Activated CD4-positive, alpha-beta T cell treated with anti-CD3 and anti-CD28 coated beads for 4 hours (primary cell): Measurements from ENCODE around the gene RGR.
"Not testable (repeated sequence)": the region's sequence is repeated elsewhere in the genome, so short reads cannot be mapped to it uniquely, and the experiment has no call there.

Experiments
- DNase-seq, 2 donors: peaks; one replicate each; pipeline ENCODE4 v3.0.0-alpha.2; 2020

Gene RGR

DNA sequence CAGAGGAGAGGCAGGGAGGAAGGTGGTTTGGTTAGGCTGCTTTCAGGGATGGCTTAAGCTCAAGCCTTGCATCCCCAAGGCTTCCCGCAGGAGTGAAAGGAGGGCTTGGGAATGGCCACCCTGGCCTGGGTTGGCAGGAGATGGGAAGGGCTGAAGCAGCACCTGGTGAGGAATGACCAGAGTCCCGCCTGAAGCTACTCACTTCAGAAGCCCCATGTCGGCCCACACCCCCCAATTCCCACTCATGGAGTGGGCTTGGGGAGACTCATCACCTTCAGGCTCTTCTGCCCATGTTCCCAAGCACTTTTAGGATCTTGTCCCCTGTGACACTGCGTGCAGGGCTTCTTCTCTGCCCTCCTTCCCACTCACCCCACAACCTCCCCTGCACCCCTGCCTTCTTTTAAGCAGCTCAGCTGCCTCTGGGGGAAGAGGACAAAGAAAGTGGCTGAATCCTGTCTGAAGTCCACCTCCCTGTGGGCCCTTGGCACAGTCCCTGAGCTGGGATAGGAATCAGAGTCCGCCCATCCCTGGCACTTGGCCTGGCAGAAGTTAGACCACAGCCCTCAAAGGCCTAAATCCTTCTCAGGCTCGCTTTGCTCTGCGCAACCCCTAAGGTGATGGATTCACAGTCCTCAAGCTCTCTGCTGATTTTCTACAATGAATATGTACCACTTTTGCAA is 16.5 kb downstream of the RGR start:
- DNase-seq: no peak

DNA sequence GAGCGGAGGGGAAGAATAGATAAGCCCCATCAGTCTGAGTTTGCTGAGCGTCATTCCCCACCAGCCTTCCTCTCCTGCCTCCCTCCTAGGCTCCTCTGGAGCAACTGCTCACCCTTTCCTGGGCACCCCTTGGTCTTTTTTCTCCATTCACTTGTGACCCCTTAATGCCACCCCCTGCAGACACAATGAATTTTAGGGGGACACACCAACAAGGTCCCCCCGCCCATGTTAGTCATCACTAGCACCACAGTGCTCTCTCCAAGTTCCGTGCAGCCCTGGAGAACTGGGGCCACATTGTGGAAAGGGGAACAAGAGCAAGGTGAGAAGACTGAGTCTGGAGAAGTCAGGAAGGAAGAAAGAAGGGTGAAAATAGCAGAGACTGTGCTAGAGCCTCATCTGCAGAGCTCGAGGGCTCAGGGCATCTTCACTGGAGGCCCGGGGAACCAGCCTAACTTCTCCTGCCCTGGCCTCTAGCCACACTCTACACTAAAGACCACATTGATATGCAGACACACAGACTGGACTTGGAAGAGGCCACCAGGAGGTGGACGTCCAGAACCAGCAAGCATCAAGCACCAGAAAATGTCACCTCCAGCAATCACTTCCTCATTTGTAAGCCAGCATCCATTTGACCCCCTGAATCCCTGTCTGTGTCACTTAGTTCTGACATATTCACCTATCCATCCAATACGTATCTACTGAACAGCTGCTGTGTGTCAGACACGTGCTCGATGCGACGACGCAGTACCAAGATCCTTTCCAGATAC is 17.5 kb downstream of the RGR start:
- DNase-seq: no peak

DNA sequence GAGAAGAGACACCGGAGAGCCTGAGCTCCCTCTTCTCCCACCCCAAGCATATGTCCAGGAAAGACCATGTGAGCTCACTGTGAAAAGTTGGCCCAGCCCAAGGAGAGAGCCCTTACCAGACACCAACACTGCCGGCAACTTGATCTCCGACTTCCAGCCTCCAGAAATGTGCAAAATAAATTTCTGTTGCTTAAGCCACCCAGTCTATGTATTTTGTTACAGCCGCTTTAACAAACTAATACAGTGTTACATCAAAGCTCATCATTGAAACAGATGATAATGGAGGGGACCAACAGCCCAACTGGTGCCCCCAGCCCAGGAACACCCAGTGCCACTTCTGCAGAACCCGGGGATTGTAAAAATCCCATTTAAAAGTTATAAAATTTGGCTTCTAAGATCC is 18.9 kb downstream of the RGR start:
- no peak for DNase-seq

DNA sequence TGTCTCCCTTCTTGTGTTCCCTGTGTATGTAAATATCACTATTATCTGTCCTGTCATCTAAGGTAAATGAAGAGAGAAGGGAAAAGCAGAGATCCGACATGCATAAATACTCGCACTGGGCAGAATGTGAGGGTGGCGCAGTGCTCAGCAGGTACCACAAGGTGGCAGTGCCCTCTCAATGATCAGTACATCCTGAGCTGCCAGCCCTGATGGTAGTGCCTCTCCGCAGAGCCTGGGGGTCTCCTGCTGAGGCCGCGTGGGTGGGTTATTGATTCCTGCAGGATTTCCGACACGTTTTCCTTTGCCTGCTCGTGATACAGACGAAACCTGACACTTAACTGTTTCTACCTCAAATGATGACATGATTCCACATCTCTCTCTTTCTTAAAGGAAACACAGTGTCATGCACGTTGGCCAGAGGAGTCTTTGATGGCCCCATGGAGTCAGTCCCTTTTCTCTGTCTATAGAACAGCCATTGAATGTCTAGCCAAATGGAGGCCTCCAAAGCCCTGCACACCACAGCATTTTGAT is 19.8 kb downstream of the RGR start:
- DNase-seq: peak; percentile 62 to 77

DNA sequence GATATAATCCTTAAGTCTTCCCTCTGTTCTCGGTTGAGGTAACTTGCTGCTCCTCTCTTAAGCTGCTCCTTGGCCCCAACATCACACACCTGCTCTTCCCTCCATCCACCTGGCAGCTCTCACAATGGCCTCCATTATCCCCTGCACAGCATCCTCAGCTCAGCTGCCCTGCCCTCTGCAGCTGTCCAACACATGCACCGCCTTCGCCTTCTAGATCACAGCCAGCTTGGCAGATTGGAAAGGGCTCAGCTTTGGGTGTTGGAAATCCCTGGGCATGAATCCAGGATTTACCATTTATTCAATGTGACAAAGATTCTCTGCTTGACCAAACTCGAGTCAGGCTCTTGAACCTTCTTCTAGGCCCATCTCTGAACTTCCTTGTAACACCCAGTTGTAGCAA is 20.6 kb downstream of the RGR start:
- DNase-seq: no peak

DNA sequence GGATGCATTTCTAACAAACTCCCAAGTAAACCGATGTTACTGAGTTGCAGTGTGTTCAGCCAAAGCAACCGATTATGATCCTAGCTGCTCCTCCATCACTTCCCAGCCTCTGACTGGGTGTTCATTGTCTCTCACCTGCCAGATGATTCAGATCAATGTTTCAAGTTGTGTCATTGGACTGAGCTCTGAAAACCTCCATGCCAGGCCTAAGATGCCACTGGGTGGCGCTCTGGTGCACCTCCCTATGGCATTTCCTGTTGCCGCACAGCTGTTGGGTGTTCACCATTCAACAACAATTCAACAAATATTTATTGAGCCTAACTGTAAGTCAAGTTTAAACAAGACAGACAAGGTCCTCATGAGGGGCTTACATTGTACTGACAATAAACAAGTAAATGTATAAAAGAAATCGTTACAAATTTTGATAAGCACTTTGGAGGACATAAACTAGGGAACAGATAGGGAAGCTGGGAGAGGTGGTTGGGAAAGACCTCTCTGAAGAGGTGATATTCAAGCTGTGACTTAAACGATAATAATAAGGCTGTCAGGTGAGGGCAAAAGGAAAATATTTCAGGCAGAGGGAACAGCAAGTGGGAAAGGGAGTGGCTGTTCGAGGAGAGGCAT is 22.8 kb downstream of the RGR start:
- peak; percentile 30 to 50 for DNase-seq

DNA sequence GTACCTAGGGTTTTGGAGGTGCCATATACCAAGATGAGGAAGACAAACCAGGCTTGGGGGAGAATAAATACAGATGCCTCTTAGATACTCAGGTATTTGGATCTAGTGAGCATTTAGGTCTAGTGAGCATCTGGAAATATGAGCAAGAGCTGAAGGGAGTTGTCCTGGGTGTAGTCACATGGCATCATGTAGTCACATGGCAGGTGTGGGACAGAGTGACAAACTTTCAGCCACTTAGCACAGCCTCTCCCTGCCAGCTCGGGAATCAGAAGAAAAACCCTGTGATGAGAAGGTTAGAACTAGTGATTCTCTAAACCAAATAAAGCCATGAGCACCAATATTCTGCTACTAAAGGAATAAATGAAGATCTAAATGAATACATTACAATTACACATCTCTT is 24.3 kb downstream of the RGR start:
- no peak for DNase-seq

DNA sequence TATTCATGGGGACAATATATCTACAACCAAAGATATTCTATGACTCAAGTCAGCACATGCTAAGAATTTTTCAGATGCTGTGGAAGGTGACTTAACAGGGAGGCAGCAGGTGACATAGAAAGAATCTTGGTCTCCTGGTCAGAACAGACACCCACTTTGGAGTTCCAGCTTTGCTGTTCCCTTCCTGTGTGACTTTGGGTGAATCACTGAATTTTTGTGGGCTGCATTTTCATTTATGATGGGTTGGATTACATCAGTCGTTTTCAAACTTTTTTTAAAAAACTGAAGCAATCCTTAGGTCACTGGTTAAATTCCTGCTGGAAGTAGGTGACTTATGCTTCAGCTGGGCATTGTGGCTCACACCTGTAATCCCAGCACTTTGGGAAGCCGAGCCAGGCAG is 24.9 kb downstream of the RGR start:
- DNase-seq: no peak

DNA sequence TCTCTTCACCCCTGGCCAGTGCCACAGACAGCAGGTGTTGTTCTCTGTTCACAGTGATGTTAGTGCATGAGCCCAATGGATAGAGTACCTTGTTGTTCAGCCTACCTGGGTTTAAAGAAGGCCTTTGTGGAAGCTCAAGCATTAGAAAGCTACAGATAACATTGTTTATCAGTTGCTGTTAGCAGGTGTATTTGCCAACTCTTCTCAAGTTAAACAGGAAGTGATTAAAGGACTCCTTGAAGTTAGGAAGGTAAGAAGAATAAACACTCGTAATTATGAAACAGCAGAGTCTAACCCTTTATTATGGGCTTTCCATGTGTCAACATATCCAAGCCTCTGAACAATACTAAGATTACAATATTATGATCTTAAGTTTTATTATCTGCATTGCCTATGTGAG is 25.9 kb downstream of the RGR start:
- no peak for DNase-seq

DNA sequence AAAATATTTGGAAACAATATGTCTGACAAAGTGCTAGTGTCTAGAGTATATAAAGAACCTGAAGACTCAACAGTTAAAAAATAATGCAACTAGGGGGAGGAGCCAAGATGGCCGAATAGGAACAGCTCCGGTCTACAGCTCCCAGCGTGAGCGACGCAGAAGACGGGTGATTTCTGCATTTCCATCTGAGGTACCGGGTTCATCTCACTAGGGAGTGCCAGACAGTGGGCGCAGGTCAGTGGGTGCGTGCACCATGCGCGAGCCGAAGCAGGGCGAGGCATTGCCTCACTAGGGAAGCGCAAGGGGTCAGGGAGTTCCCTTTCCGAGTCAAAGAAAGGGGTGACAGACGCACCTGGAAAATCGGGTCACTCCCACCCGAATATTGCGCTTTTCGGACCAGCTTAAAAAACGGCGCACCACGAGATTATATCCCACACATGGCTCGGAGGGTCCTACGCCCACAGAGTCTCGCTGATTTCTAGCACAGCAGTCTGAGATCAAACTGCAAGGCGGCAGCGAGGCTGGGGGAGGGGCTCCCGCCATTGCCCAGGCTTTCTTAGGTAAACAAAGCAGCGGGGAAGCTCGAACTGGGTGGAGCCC is 35.1 kb downstream of the RGR start:
- not testable (repeated sequence) for DNase-seq

DNA sequence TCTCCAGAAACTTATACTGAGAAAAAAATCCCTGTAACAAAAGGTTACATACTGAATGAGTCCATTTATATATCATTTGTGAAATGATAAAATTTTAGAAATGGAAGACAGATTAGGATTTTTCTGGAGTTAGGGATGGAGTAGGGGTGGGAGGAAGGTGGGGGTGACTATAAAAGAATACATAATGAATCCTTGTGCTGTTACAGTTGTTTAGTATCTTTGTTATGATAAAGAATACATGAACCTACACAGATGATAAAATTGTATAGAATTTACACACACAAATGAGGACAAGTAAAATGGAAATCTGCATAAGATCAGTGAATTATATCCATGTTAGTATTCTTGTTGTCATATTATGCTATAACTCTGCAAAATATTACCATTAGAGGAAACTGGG is 41.8 kb downstream of the RGR start:
- no peak for DNase-seq

DNA sequence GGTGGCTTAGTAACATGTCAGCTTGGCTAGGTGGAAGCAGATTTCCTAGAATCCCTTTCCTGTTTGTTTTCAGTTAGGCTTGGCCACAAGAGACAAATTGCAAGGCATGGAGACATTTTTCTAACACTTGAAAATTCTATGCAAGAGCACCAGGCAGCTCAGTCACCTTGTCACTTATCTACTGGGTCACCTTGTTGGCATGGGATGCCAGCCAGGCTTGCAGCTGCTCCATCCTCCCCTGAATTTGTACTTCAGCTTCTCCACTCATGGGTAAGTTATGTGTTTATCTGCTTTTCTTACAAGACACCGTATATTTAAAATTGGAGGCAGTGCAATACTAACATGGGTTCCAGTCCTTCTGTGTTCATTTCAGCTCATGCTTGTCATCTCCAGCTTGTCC is 43.3 kb downstream of the RGR start:
- no peak for DNase-seq

DNA sequence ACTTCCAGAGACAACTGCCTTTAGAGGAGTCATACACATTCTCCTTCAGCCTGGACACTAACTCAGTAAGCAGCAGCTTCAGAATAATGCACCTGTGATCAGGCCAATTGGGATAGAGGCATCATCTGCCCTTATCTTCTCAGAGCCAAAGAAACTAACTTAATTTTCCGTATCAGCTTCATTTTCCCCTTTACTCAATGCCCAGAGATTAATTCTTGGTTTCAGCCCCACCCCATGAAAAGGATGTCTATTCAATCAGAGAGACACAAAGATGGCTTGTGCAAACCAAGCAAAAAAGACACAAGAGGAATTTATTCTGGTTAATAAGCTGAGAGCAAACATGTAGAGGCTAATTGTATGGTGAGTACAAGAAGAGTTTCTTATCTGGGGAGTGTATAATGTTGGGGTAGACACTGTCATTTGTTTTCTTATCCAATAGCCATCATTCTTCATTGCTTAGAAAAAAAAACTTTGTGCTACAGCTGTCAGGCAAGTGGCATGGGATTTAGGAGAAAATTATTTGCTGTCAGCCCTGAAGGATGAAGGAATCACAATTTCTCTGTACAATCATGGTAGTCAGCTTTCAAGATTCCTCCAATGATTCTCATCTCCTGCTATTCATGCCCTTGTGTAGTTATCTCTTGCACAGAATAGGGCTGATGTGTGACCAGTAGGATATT is 44.8 kb downstream of the RGR start:
- DNase-seq: no peak

DNA sequence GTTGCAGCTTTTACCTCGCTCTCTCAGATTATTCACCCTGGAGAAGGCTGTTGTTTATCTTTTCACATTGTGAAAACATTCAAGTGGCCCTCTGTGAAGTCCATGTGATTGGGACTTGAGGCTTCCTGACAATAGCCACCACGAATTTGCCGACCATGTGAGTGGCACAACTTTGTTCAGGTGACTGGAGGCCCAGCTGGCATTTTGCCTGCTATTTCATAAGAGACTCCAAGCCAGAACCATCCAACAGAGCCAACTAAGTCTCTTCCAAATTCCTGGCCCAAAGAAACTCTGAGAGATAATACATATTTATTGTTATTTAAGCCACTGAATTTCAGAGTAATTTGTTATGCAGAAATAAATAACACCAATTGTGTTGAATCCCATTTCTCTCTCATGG is 45.4 kb downstream of the RGR start:
- no peak for DNase-seq

DNA sequence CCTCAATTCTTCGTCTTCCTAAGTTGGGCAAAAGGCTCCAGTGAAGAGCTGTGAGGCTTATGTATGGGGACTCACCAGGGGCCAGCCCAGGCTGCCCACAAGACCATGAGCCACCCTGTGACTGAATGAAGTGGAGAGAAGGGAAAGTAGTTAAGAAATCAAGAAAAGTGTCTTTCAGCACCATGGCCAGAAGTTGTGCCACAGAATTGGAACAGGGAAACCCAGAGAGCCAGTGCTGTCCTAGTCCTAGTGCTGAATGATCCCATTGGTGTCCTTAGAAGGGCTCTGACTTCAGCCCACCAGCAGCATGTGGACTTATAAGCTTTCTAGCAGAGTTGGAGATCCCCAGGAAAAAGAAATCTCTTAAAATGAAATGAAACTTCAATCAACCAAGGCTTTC is 46.5 kb downstream of the RGR start:
- DNase-seq: no peak

DNA sequence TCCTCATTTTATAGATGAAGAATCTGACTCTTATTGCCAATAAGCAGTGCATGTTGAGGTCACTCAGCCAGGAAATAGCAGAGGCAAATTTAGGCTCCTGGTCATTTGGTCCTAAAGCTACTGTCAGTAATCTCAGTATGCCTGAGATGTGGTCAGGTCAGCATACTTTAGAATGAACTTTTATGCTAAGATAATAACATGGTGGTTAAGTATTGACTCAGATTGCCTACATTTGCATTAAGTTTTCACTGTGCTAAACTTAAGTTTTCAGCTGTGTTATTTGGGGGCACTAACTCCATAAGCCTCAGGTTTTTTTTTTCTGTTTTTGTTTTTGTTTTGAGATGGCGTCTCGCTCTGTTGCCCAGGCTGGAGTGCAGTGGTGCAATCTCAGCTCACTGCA is 47.6 kb downstream of the RGR start:
- no peak for DNase-seq

DNA sequence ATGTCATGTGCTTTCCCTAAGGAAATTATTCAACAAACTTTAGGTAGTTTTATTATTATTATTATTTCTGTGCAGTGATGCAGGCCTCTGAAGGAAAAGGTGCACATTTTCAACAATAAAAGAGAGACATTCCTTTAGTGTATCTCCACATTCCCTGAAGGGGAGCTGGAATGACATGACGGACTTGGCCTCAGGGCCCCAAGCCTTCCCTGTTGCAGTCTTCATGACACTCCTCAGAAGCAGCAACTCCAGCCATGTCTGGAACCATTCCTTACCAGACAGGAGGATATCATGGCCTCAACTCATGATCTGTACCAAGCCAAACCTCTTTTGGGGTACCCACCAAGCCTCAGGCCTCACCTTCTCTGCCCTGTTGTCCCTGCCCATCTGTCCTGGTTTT is 48.3 kb downstream of the RGR start:
- DNase-seq: no peak

DNA sequence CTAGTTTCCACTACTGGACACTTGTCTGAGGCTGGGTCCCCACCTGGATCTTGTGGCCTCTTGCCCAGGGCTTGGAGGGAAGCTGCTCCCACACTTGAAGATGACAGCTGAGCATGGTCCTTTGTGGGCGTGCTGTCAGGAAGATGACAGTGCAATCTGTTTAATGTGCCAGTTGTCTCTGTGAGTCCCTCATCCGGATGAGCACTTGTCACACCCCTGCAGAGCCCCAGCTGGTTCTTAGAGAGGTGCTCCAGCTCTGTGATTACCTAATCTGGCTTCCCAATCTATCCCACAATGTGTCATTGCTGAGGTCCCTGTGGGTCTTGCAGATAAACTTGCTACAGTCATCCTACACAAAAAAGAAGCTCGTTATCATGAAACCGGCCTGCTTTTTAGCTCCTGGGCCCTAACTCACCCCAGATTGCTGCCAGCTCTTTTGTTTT is 48.7 kb downstream of the RGR start:
- no peak for DNase-seq

DNA sequence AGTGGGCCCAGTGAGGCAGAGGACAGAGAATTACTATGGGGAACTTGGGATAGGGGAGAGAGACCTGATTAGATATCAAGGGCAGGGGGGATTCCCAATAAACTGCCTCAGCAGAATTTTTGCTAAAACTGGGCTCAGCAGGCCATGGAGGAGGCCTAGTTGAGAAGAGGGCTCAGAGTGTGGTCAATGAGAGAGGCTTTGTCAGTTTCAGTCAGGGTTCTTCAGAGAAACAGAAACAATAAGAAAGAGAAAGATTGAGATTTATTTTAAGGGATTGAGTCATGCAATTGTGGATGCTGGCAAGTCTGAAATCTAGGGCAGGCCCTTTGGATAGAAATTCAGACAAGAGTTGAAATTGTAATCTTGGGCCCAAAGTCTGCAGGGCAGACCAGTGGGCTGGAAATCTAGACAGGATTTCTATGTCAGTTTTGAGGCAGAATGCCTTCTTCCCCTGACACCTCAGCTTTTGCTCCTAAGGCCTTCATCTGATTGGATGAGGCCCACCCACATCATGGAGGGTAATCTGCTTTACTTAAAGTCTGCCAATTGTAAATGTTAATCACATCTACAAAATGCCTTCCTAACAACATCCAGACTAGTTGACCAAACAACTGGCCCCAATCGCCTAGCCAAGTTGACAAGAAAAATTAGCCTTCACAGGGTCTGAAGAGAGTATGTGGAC is 50.1 kb downstream of the RGR start:
- DNase-seq: no peak

DNA sequence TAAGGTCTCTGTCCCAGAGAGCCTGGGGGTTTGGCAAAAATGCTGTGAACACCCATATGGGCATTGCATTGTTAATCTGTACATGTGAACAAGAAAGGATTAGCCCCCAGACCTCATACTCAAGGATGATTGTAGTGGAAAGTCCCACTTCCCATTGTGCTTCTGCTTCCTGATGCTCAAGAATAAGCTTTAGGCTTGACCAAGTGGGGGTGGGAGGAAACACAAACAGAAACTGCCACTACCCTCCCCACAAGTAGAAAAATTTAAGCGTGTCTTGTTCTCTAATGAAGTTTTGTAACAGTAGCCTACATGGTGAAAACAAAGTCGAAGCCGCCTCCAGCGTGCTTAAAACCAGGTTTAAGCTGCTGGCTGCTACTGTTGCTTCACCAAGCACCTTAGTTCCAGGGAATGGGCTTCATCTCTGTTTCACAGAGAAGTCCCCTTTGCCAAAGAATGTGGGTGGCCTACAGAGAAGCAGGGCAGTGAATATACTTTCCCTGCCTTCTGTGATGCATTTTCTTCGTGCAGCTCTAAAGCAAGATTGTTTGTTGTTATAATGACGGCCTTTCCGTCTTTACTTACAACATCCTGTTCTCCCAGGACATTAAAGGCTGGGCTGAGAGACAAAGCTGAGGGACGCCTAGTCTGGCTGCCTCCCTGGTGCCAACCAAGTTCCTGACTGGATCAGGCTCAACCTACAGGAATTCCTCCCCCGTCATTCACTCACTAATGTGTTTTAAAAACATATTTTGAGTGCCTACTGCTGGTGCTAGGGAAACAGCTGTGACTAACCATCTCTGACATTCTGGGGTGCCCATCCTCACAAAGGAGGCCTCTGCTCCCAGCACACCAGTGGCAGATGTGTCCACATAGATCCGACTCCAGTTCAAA is 51.5 kb downstream of the RGR start:
- DNase-seq: no peak

DNA sequence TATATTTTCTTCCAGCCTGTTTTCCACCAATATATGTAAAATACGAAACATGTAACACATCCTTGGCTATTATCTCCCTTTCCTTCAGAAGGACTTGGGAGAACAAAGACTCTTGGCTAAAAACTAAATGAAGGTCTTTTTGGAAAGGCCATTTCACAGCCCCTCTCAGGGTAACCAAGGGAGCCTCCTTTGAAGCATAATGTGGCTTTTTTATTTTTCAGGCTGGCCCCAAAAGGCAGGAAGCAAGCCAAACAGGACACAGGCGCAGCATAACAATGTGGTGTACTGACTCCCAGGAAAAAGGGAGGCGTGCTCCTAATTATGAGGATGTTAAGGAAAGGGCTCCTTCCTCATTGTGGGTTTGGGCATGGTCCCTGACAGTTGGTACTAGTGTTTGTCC is 53.2 kb downstream of the RGR start:
- no peak for DNase-seq
